LoVo (cell line): ENCODE data around the gene ZFHX3.

Source experiments
- DNase-seq: peaks from one replicate; pipeline ENCODE4 v3.0.0-alpha.2; 2016; ENCODE audit warnings: low spot score

ZFHX3 gene

GRCh38 chr16:72873853-72874252 is 174.1 kb downstream of the ZFHX3 start:
- no peak for DNase-seq

DNA sequence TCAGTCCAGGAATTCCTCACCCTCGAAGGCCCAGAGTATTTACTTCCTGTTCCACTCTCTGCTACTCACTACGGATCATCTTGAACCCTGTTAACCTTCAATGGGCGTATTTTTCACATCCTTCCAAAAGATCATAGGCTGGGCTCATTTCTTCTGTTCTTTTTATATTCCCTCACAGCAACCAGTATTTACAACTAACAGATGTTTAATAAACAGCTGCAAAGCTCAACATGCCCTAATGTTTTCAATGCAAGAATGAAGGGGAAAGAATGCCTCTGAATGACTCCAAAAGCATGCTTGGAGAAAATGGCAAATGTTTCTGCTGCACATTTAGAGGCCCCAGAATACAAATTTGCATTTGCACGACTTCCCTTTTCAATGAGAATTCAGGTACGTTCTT is 174.9 kb downstream of the ZFHX3 start:
- no peak for DNase-seq

- DNase-seq: no peak
Measured at GRCh38 chr16:72865835-72866234, 182.1 kb downstream of the ZFHX3 start.

DNA sequence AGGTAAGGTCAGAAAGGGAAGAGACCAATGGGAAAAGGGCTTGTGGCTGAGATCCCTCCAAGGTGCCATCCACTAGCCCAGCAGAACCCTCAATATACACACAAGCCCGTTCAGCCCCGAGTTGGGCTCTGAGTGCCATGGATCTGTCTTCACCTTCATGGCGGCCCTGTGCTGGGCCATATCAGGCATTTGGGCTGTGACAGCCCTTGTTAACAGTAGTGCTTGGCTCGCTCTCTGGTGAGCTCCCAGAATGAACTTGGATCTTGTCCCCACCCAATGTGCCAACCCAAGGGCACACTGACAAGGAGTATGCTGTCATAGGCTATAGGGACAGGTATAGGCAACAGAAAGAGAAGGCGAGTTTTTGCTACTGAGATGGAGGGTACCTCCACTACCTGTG is 182.7 kb downstream of the ZFHX3 start:
- no peak for DNase-seq

GRCh38 chr16:72864130-72864833 is 183.6 kb downstream of the ZFHX3 start:
- no peak for DNase-seq

- DNase-seq: no peak
Measured at GRCh38 chr16:72862090-72862489, 185.8 kb downstream of the ZFHX3 start.

GRCh38 chr16:72860726-72861562 is 187.0 kb downstream of the ZFHX3 start:
- DNase-seq: no peak

- no peak for DNase-seq
Measured at GRCh38 chr16:72859581-72859980, 188.3 kb downstream of the ZFHX3 start.

- DNase-seq: no peak
Measured at GRCh38 chr16:72858665-72859493, 189.0 kb downstream of the ZFHX3 start.

- DNase-seq: no peak
Measured at GRCh38 chr16:72857834-72858664, 189.9 kb downstream of the ZFHX3 start.

DNA sequence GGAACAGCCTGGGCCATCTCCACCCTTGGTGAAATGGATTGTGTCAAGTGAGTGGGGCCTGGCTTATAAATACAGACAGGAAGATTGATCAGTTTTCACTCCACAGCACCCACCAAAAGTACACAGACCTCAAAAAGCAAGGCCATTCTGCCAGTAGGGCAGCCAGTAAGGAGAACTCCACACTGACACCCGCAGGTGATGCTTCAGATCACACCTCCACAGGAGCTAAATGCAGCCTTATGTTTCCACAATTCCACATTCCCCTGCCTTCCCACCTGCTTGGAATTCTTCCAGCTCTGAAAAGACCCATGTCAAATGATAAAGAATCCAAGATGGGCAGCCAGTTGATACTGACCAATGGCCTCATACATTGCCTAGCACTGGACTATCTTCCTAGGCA is 191.1 kb downstream of the ZFHX3 start:
- no peak for DNase-seq

- DNase-seq: no peak
Measured at GRCh38 chr16:72854267-72854959, 193.5 kb downstream of the ZFHX3 start.

DNA sequence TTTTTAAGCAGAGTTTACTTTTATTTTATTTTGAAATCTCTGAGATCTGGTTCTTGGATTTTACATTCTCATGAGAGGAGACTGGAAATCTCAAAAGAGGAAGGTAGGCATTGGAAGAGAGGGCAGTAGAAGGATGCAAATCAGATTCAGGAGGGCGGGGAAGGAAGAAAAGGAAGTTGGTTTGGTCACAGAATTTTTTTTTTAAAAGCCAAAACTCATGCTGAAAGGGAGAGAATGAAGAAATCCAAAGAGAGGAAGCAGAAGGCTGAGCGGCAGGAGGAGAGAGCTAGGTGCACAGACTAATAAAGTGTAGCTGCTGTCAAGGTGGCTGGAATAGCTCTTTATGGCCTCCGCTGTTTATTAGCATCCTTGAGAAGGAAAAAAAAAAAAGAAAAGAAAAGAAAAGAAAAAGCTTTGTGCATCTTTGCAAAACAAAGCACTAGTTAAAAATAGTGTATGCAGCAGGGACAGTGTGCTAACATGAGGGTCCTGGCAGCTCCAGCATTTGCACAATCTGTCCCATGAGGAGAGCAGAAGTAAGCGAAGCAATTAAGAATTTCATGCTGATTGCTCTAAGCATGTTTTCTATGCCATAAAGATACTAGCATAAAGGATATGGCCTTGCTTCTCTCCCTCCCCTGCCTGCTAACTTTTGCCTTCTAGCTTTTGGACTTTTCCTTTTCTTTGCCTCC is 194.2 kb downstream of the ZFHX3 start:
- no peak for DNase-seq

GRCh38 chr16:72852421-72852820 is 195.5 kb downstream of the ZFHX3 start:
- no peak for DNase-seq

DNA sequence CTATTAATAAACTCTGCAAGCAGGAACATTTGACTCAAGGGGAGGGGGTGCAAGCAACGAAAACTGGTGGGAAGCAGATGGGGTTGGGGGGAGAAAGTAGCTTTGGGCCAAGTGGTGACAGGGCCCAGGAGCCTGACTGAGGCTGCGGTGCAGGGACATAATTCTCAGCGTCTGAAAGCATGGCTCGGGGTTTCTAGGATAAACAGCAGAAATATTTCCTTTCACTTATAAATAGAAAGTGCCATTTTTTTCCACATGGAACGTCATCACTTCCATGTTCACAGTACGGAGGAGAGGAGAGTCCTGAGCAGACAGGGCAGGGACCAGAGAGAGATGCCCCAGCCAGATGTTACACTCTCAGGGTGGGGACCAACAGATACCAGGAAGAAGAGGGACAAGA is 197.1 kb downstream of the ZFHX3 start:
- DNase-seq: no peak

GRCh38 chr16:72850021-72850420 is 197.9 kb downstream of the ZFHX3 start:
- no peak for DNase-seq

- DNase-seq: peak; percentile 63
Measured at GRCh38 chr16:72848759-72849664, 198.9 kb downstream of the ZFHX3 start.

- DNase-seq: no peak
Measured at GRCh38 chr16:72848028-72848400, 199.9 kb downstream of the ZFHX3 start.
